Endothelial cell (in vitro differentiated cells): ENCODE results near the gene FKBP10. TPM values are rescaled to one million over a fixed set of nuclear protein-coding genes. Genes with fewer than 3 reads are reported as not detected.

ENCODE experiments used
- DNase-seq: peaks from one replicate; pipeline ENCODE4 v3.0.0; 2021; ENCODE audit warnings: low spot score
- H3K27ac Mint-ChIP-seq: one replicate; pipeline ENCODE4 v1.8.0; 2021; ENCODE audit warnings: mixed read lengths, inconsistent platforms; ENCODE audit not compliant: unreplicated experiment
- H3K27me3 Mint-ChIP-seq: one replicate; pipeline ENCODE4 v1.8.0; 2021; ENCODE audit warnings: mild to moderate bottlenecking, moderate library complexity, mixed read lengths, inconsistent platforms; ENCODE audit not compliant: unreplicated experiment
- H3K36me3 Mint-ChIP-seq: one replicate; pipeline ENCODE4 v1.8.0; 2021; ENCODE audit warnings: mild to moderate bottlenecking, low read depth, mixed read lengths, inconsistent platforms; ENCODE audit not compliant: unreplicated experiment
- H3K4me1 Mint-ChIP-seq: one replicate; pipeline ENCODE4 v1.8.0; 2021; ENCODE audit warnings: mild to moderate bottlenecking, mixed read lengths, inconsistent platforms; ENCODE audit not compliant: unreplicated experiment
- H3K4me3 Mint-ChIP-seq: one replicate; pipeline ENCODE4 v1.8.0; 2021; ENCODE audit warnings: mild to moderate bottlenecking, mixed read lengths, inconsistent platforms; ENCODE audit not compliant: unreplicated experiment
- H3K9me3 Mint-ChIP-seq: one replicate; pipeline ENCODE4 v1.8.0; 2021; ENCODE audit warnings: mixed read lengths, inconsistent platforms; ENCODE audit not compliant: unreplicated experiment
- CTCF ChIP-seq: fragments of 200-600 bp; sonication (generic); IDR thresholded peaks from one replicate; pipeline ENCODE4 v1.5.0; 2021; ENCODE audit warnings: antibody characterized with exemption; ENCODE audit not compliant: unreplicated experiment
- total RNA-seq: library from RNA; stranded (reverse); fragmentation: NEBNext Ultra II Directional; extraction: Animal tissue kit (Norgen Biotek cat#: 25700); gene quantifications from one replicate; pipeline ENCODE4 v1.2.1, GENCODE V29; 2021; ENCODE audit not compliant: unreplicated experiment

FKBP10 gene
- total RNA-seq, 1 donor from 2014 or later = 167 TPM

DNA sequence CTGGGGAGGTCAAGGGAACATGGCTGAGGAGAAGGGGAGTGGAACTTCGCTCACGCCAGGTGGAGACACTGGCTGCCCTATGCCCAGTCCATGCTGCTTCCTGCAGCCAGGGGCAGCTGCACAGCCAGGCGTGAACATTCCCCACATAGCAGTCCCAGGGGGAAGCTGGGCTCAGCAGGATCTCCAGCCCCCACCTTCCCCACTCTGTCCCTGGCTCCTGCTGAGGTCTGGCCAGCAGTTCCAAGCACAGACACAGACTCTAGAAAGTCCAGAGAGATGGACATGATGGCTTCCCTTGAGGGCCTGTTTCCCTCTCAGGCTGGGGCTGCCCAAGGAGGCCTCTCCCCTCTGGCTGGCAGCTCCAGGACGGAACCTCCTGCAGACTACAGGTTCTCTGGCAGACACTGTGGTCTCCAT lies 35.6 kb upstream of the FKBP10 start:
- no peak for TF ChIP-seq CTCF
- Mint-ChIP-seq H3K4me3 (no peak overlapping the region), H3K36me3 (peaks cover 21% of the 10 kb centered on the region), H3K27me3 (peaks cover 11% of the 10 kb centered on the region), H3K27ac (peak overlapping the region; percentile 87), H3K9me3 (no peaks in the 10 kb centered on the region), H3K4me1 (peaks cover 60% of the 10 kb centered on the region)
- DNase-seq = no peak

GRCh38 chr17:41777574-41778188 lies 35.1 kb upstream of the FKBP10 start:
- Mint-ChIP-seq H3K27ac (peak overlapping the region; percentile 87), H3K4me3 (no peak overlapping the region), H3K36me3 (peaks cover 23% of the 10 kb centered on the region), H3K9me3 (no peaks in the 10 kb centered on the region), H3K27me3 (peaks cover 13% of the 10 kb centered on the region), H3K4me1 (peaks cover 61% of the 10 kb centered on the region)
- TF ChIP-seq CTCF = no peak
- DNase-seq = no peak

GRCh38 chr17:41779954-41780353 lies 32.9 kb upstream of the FKBP10 start:
- H3K4me3 Mint-ChIP-seq = no peak overlapping the region
- H3K36me3 Mint-ChIP-seq = peaks cover 26% of the 10 kb centered on the region
- H3K4me1 Mint-ChIP-seq = peaks cover 54% of the 10 kb centered on the region
- H3K27ac Mint-ChIP-seq = no peak overlapping the region
- H3K9me3 Mint-ChIP-seq = no peaks in the 10 kb centered on the region
- H3K27me3 Mint-ChIP-seq = peaks cover 13% of the 10 kb centered on the region
- no peak for DNase-seq
- TF ChIP-seq CTCF = no peak

DNA sequence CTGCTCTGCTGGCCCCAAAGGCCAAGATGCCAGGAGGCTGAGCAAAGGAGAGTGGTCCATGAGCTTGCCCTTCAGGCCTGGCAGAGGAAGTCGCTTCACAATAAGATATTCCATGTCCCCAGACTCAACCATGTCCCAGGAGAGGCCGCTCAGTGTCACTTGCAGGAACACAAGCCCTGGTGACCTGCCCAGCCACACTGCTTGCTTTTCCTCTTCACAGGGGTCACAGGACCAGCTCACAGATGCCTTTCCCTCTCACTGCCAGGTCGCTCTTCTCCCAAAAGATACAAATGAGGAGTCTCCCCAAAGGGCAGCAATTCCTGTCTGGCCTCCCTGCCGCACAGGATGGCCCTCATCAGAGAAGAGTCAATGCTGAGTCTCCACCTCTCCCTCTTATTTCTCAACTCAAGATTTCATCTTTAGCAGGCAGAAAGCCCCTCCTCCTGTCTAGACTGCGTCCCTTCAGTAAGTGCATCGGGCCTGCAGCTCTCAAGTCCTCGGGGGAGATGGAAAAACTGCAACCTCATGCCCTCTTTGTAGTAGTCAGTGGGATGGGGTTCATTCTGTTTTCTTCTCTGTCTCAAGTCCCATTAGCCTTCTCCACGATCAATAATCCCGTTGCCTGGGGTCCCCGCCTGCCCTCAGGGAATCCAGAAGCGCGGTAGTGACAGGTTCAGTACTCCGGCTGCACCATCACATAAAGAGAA lies 31.2 kb upstream of the FKBP10 start:
- TF ChIP-seq CTCF = no peak
- DNase-seq = no peak
- Mint-ChIP-seq H3K9me3 (no peaks in the 10 kb centered on the region), H3K27me3 (peaks cover 11% of the 10 kb centered on the region), H3K27ac (peak overlapping the region; percentile 86), H3K4me3 (peak overlapping the region; percentile 83), H3K4me1 (peaks cover 38% of the 10 kb centered on the region), H3K36me3 (peaks cover 24% of the 10 kb centered on the region)

- H3K36me3 Mint-ChIP-seq = peaks cover 24% of the 10 kb centered on the region
- no peak for DNase-seq
- no peak for TF ChIP-seq CTCF
- H3K27ac Mint-ChIP-seq = peak overlapping the region; percentile 86
- peak overlapping the region; percentile 83 for H3K4me3 Mint-ChIP-seq
- no peaks in the 10 kb centered on the region for H3K9me3 Mint-ChIP-seq
- H3K27me3 Mint-ChIP-seq = peaks cover 13% of the 10 kb centered on the region
- peaks cover 41% of the 10 kb centered on the region for H3K4me1 Mint-ChIP-seq
Observed at GRCh38 chr17:41782142-41782541, 30.7 kb upstream of the FKBP10 start.
